SIG-M5 treated with dmso at 0.1 percent for 504 hours (cell line): ENCODE measurements around the gene NGEF.
"Not testable (repeated sequence)": the region's sequence is repeated elsewhere in the genome, so short reads cannot be mapped to it uniquely, and the experiment has no call there.

Experiments used
- DNase-seq: peaks from one replicate; lab custom pipeline; 2025; ENCODE audit not compliant: unreplicated experiment; lab: John Stamatoyannopoulos, UW

Gene NGEF

GRCh38 chr2:233013027-233013461 lies at the start of gene NGEF:
TSS of gene NGEF (minus strand) at chr2:233013256. CDS start at chr2:232974890, 38,366 bp downstream.
- no peak for DNase-seq

GRCh38 chr2:233062451-233062850 lies 49.4 kb upstream of the NGEF start:
- no peak for DNase-seq

GRCh38 chr2:233061591-233062450 lies 48.8 kb upstream of the NGEF start:
- peak; percentile 57 for DNase-seq

GRCh38 chr2:233060980-233061590 lies 48.0 kb upstream of the NGEF start:
- DNase-seq: peak; percentile 71

GRCh38 chr2:233060501-233060979 lies 47.5 kb upstream of the NGEF start:
- peak; percentile 53 for DNase-seq

GRCh38 chr2:233059797-233060500 lies 46.9 kb upstream of the NGEF start, which contains the start of gene INPP5D:
TSS of gene INPP5D (plus strand) at chr2:233060342. CDS start at chr2:233060479, 137 bp downstream.
- DNase-seq: peak; percentile 95

- DNase-seq: no peak
Observed at GRCh38 chr2:233059547-233059796, 46.4 kb upstream of the NGEF start.

- no peak for DNase-seq
Observed at GRCh38 chr2:233058717-233059546, 45.9 kb upstream of the NGEF start.

- no peak for DNase-seq
Observed at GRCh38 chr2:233056961-233057605, 44.0 kb upstream of the NGEF start.

GRCh38 chr2:233055362-233055761 lies 42.3 kb upstream of the NGEF start:
- no peak for DNase-seq

GRCh38 chr2:233053928-233054784 lies 41.1 kb upstream of the NGEF start:
- peak; percentile 42 for DNase-seq

GRCh38 chr2:233052517-233052916 lies 39.5 kb upstream of the NGEF start:
- not testable (repeated sequence) for DNase-seq

- DNase-seq: no peak
Observed at GRCh38 chr2:233051241-233052149, 38.4 kb upstream of the NGEF start.

- no peak for DNase-seq
Observed at GRCh38 chr2:233049194-233049761, 36.2 kb upstream of the NGEF start.

GRCh38 chr2:233048569-233049193 lies 35.6 kb upstream of the NGEF start:
- no peak for DNase-seq

GRCh38 chr2:233047667-233048066 lies 34.6 kb upstream of the NGEF start:
- DNase-seq: no peak

- DNase-seq: no peak
Observed at GRCh38 chr2:233047206-233047605, 34.1 kb upstream of the NGEF start.
